HL-60 (cell line): ENCODE data around the gene GPC5.

Experiments used
- DNase-seq, 2 experiments: peaks; one replicate each; pipeline ENCODE4 v3.0.0-alpha.2; 2010 to 2020; ENCODE audit warnings: low read depth in 1 of 2, low spot score in 1 of 2
- H3K27ac ChIP-seq: fragments of 250-450 bp; sonication (Bioruptor Pico); replicated peaks from 2 replicates; pipeline ENCODE4 v1.5.1; 2020; ENCODE audit warnings: mild to moderate bottlenecking, moderate library complexity
- H3K27me3 ChIP-seq: fragments of 250-450 bp; sonication (Bioruptor Pico); 2 replicates; pipeline ENCODE4 v1.5.1; 2021; ENCODE audit warnings: mild to moderate bottlenecking, moderate library complexity; ENCODE audit not compliant: insufficient read depth, poor library complexity, severe bottlenecking
- H3K4me3 ChIP-seq: replicated peaks from 2 replicates; pipeline ENCODE4 v1.5.1; 2011; ENCODE audit warnings: mild to moderate bottlenecking, control low read depth, low read length; ENCODE audit not compliant: insufficient read depth
- GABPA ChIP-seq: IDR thresholded peaks from 2 replicates; pipeline ENCODE4 v1.6.1; 2012; ENCODE audit warnings: low read depth
- POLR2AphosphoS5 ChIP-seq: IDR thresholded peaks from 2 replicates; pipeline ENCODE4 v1.6.1; 2012; ENCODE audit warnings: low read depth
- SPI1 ChIP-seq: IDR thresholded peaks from 2 replicates; pipeline ENCODE4 v1.6.1; 2012; ENCODE audit warnings: low read depth, mild to moderate bottlenecking, borderline replicate concordance
- TF ChIP-seq, protein P1 (sequence below): IDR thresholded peaks from 2 replicates; pipeline ENCODE4 v1.6.1; 2012; ENCODE audit warnings: low read depth; ENCODE audit not compliant: insufficient replicate concordance
- TF ChIP-seq, protein P2 (sequence below): IDR thresholded peaks from one replicate; pipeline ENCODE4 v1.5.1; 2011; ENCODE audit warnings: low read length, control low read depth, inconsistent platforms; ENCODE audit not compliant: insufficient read depth

Gene GPC5

DNA sequence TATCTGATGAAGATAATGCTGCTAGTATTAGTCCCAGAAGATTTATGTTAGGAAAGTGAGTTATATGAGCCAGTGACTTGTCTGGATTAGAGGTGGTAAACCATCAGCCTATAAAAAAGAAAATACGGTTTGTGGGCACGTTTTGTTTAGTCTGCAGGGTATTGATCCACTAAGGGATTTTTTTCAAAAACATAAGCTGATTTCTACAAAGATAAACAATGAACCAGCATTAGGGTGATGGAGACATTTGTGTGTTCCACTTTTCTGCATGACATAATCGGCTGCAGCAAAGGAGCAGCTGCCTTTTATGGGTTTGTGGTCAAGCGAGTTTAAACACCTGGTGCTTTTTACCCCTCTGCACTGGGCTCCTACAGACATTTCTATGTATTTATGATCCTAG, 991.8 kb downstream of the GPC5 start:
- TF ChIP-seq, protein P1, sequence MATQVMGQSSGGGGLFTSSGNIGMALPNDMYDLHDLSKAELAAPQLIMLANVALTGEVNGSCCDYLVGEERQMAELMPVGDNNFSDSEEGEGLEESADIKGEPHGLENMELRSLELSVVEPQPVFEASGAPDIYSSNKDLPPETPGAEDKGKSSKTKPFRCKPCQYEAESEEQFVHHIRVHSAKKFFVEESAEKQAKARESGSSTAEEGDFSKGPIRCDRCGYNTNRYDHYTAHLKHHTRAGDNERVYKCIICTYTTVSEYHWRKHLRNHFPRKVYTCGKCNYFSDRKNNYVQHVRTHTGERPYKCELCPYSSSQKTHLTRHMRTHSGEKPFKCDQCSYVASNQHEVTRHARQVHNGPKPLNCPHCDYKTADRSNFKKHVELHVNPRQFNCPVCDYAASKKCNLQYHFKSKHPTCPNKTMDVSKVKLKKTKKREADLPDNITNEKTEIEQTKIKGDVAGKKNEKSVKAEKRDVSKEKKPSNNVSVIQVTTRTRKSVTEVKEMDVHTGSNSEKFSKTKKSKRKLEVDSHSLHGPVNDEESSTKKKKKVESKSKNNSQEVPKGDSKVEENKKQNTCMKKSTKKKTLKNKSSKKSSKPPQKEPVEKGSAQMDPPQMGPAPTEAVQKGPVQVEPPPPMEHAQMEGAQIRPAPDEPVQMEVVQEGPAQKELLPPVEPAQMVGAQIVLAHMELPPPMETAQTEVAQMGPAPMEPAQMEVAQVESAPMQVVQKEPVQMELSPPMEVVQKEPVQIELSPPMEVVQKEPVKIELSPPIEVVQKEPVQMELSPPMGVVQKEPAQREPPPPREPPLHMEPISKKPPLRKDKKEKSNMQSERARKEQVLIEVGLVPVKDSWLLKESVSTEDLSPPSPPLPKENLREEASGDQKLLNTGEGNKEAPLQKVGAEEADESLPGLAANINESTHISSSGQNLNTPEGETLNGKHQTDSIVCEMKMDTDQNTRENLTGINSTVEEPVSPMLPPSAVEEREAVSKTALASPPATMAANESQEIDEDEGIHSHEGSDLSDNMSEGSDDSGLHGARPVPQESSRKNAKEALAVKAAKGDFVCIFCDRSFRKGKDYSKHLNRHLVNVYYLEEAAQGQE = no peak
- TF ChIP-seq POLR2AphosphoS5 (no peak), GABPA (no peak), SPI1 (no peak)
- TF ChIP-seq, protein P2, sequence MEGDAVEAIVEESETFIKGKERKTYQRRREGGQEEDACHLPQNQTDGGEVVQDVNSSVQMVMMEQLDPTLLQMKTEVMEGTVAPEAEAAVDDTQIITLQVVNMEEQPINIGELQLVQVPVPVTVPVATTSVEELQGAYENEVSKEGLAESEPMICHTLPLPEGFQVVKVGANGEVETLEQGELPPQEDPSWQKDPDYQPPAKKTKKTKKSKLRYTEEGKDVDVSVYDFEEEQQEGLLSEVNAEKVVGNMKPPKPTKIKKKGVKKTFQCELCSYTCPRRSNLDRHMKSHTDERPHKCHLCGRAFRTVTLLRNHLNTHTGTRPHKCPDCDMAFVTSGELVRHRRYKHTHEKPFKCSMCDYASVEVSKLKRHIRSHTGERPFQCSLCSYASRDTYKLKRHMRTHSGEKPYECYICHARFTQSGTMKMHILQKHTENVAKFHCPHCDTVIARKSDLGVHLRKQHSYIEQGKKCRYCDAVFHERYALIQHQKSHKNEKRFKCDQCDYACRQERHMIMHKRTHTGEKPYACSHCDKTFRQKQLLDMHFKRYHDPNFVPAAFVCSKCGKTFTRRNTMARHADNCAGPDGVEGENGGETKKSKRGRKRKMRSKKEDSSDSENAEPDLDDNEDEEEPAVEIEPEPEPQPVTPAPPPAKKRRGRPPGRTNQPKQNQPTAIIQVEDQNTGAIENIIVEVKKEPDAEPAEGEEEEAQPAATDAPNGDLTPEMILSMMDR = no peak
- H3K4me3 ChIP-seq = no peak overlapping the region
- H3K27me3 ChIP-seq = no peaks in the 10 kb centered on the region
- H3K27ac ChIP-seq = no peak overlapping the region
- DNase-seq = no peak

DNA sequence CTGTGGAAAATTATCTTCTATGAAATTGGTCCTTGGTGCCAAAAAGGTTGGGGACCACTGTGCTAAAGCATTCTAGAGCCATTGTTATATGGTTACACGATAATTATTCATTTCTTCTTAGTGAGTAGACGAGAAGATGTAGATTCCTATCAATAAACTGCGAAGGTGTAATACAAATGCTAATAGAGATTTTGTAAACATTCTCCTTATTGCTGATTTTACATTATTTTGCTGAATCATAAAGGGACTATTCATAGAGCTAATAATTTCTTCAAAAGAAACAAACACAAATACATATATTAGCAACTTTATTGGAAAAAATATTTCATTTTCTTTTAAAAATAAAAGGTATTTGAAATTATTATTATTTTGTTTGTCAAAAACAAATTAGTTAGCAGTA, 1005.2 kb downstream of the GPC5 start:
- no peaks in the 10 kb centered on the region for H3K27me3 ChIP-seq
- H3K27ac ChIP-seq = no peak overlapping the region
- DNase-seq = no peak
- TF ChIP-seq SPI1 (no peak), GABPA (no peak), POLR2AphosphoS5 (no peak)
- TF ChIP-seq, protein P2 = no peak
- TF ChIP-seq, protein P1 = no peak
- no peak overlapping the region for H3K4me3 ChIP-seq

DNA sequence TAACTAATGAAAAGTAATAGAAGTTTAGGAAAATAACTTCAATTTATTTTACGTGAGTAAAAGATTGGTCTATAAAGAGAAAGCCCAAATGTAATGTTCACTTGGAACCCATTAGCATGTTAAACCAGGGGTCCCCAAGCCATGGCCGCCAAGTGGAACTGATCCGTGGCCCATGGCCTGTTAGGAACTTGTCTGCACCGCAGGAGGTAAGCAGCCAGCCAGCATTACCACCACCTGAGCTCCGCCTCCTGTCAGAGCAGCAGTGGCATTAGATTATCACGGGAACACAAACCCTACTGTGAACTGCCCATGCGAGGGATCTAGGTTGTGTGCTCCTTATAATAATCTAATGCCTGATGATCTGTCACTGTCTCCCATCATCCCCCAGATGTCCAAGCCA, 1009.4 kb downstream of the GPC5 start:
- no peak for DNase-seq
- H3K27me3 ChIP-seq = no peaks in the 10 kb centered on the region
- H3K4me3 ChIP-seq = no peak overlapping the region
- no peak overlapping the region for H3K27ac ChIP-seq
- TF ChIP-seq, protein P2 = no peak
- no peak for TF ChIP-seq POLR2AphosphoS5
- no peak for TF ChIP-seq SPI1
- TF ChIP-seq, protein P1 = no peak
- no peak for TF ChIP-seq GABPA
